Neuron (in vitro differentiated cells): ENCODE results near the gene STIM1.
A peak's percentile ranks its signal among the peaks of the same experiment; 100 is the strongest.
"Not testable (repeated sequence)": the region's sequence is repeated elsewhere in the genome, so short reads cannot be mapped to it uniquely, and the experiment has no call there.

Source experiments
- H2AFZ ChIP-seq: one replicate; pipeline ENCODE4 v1.6.1; 2013; ENCODE audit warnings: low read depth, mild to moderate bottlenecking, inconsistent platforms, low read length, moderate library complexity
- H3K27me3 ChIP-seq: one replicate; pipeline ENCODE4 v1.6.1; 2013; ENCODE audit warnings: low read length; ENCODE audit not compliant: insufficient read depth
- H3K36me3 ChIP-seq: one replicate; pipeline ENCODE4 v1.6.1; 2013; ENCODE audit warnings: low read length; ENCODE audit not compliant: insufficient read depth
- H3K4me1 ChIP-seq: one replicate; pipeline ENCODE4 v1.6.1; 2013; ENCODE audit warnings: low read length; ENCODE audit not compliant: insufficient read depth
- H3K4me3 ChIP-seq: 2 replicates; pipeline ENCODE4 v1.5.1; 2013; ENCODE audit warnings: mild to moderate bottlenecking, low read length, moderate library complexity
- H3K9me3 ChIP-seq: one replicate; pipeline ENCODE4 v1.6.1; 2013; ENCODE audit warnings: low read length

The STIM1 gene

GRCh38 chr11:3854977-3855807 is at the start of gene STIM1:
STIM1 (plus strand) TSS chr11:3855664; CDS start chr11:3856271, 607 bp downstream.
- no peaks in the 10 kb centered on the region for H3K9me3 ChIP-seq
- H2AFZ ChIP-seq = peak within 1 kb of the TSS; percentile 97

GRCh38 chr11:3807909-3808860 is 47.3 kb upstream of the STIM1 start, which contains the start of gene PGAP2:
PGAP2 (plus strand) TSS chr11:3808560; CDS start chr11:3811260, 2,700 bp downstream.
- H2AFZ ChIP-seq = peak within 1 kb of the TSS; percentile 95
- peaks cover 3% of the 10 kb centered on the region for H3K4me1 ChIP-seq
- no peaks in the 10 kb centered on the region for H3K9me3 ChIP-seq
- no peaks in the 10 kb centered on the region for H3K27me3 ChIP-seq
- no peaks in the 10 kb centered on the region for H3K36me3 ChIP-seq
- peak within 1 kb of the TSS; percentile 76 for H3K4me3 ChIP-seq

More at GRCh38 chr11:3854977-3855807, at the start of gene STIM1:
- Histone ChIP-seq H3K36me3 (no peaks in the 10 kb centered on the region), H3K4me3 (peak within 1 kb of the TSS; percentile 94), H3K4me1 (peaks cover 19% of the 10 kb centered on the region), H3K27me3 (no peaks in the 10 kb centered on the region)

- peaks cover 3% of the 10 kb centered on the region for H3K4me1 ChIP-seq
- H2AFZ ChIP-seq = peak overlapping the region; percentile 95
- no peaks in the 10 kb centered on the region for H3K27me3 ChIP-seq
- H3K36me3 ChIP-seq = no peaks in the 10 kb centered on the region
- H3K4me3 ChIP-seq = peak overlapping the region; percentile 76
- H3K9me3 ChIP-seq = no peaks in the 10 kb centered on the region
These were observed 46.4 kb upstream of the STIM1 start for GRCh38 chr11:3808861-3809623.

DNA sequence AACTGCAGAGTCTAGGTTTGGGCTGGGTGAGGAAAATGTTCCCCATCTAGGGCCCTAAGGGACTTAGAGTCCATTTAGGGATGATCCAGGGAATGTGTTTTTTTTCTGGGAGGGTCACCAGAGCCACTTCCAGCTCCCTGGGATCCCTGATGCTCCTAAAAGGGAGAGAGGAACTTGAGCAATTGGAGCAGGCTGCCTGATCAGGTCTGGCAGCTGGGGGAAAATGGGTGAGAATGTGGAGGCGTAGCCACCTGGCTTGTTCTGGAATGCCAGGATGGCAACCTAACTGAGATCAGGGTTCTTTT is 45.9 kb upstream of the STIM1 start:
- no peaks in the 10 kb centered on the region for H3K36me3 ChIP-seq
- H3K4me3 ChIP-seq = no peak overlapping the region
- peaks cover 3% of the 10 kb centered on the region for H3K4me1 ChIP-seq
- H3K27me3 ChIP-seq = no peaks in the 10 kb centered on the region
- H2AFZ ChIP-seq = no peak overlapping the region
- H3K9me3 ChIP-seq = no peaks in the 10 kb centered on the region

DNA sequence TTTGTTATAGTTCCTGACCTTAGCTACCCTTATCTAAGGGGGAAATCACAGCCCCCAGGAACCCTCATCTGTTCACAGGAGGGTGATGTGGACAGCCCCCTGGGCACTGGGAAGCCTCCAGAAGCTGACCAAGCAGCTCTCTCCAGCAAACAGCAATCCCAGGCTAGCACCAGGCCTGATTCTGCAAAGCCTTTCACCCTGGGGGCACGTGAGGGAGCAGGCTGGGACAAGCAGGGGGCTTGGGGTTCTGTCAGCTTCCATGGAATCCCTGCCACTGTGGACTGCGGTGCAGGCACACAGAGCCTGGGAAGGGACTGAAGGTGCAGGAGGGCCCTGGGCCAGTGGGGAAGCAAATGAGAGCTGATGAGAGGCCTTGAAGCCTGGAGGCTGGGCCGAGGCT is 45.0 kb upstream of the STIM1 start:
- H3K36me3 ChIP-seq = no peaks in the 10 kb centered on the region
- no peak overlapping the region for H2AFZ ChIP-seq
- H3K9me3 ChIP-seq = no peaks in the 10 kb centered on the region
- no peak overlapping the region for H3K4me3 ChIP-seq
- H3K27me3 ChIP-seq = no peaks in the 10 kb centered on the region
- peaks cover 3% of the 10 kb centered on the region for H3K4me1 ChIP-seq

- Histone ChIP-seq H3K27me3 (no peaks in the 10 kb centered on the region), H3K9me3 (no peaks in the 10 kb centered on the region), H3K4me3 (no peak overlapping the region), H3K36me3 (no peaks in the 10 kb centered on the region), H3K4me1 (peaks cover 3% of the 10 kb centered on the region), H2AFZ (no peak overlapping the region)
These were observed 44.5 kb upstream of the STIM1 start for GRCh38 chr11:3810951-3811350.

- H2AFZ ChIP-seq, H3K36me3 ChIP-seq, H3K9me3 ChIP-seq, H3K4me3 ChIP-seq, H3K4me1 ChIP-seq, H3K27me3 ChIP-seq: not testable (repeated sequence)
These were observed 40.6 kb upstream of the STIM1 start for GRCh38 chr11:3814832-3815231.

GRCh38 chr11:3815845-3816244 is 39.6 kb upstream of the STIM1 start:
- no peaks in the 10 kb centered on the region for H3K4me1 ChIP-seq
- H2AFZ ChIP-seq = no peak overlapping the region

DNA sequence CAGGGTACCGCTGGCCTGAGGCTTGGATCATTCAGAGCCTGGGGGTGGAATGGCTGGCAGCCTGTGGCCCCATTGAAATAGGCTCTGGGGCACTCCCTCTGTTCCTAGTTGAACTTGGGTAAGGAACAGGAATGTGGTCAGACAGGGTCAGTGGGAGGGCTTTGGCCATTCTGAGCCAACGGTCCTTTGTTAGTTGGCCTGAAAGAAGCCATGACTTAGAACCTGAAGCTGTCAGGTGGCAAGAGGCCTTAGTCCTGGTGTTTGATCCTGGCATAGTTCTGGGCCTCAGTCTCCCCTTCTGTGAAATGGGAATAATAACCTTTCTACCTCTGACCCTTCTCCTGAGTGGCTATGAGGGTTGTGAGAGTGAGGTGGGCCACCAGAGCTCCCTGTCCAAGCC is 38.8 kb upstream of the STIM1 start:
- Histone ChIP-seq H2AFZ (no peak overlapping the region), H3K36me3 (no peaks in the 10 kb centered on the region), H3K9me3 (no peaks in the 10 kb centered on the region), H3K27me3 (no peaks in the 10 kb centered on the region), H3K4me1 (no peaks in the 10 kb centered on the region), H3K4me3 (no peak overlapping the region)

More at GRCh38 chr11:3815845-3816244, 39.6 kb upstream of the STIM1 start:
- Histone ChIP-seq H3K36me3 (no peaks in the 10 kb centered on the region), H3K27me3 (no peaks in the 10 kb centered on the region), H3K4me3 (no peak overlapping the region), H3K9me3 (no peaks in the 10 kb centered on the region)

- H3K27me3 ChIP-seq = no peaks in the 10 kb centered on the region
- no peak overlapping the region for H2AFZ ChIP-seq
- H3K9me3 ChIP-seq = no peaks in the 10 kb centered on the region
- H3K4me1 ChIP-seq = no peaks in the 10 kb centered on the region
- H3K4me3 ChIP-seq = no peak overlapping the region
- H3K36me3 ChIP-seq = no peaks in the 10 kb centered on the region
These were observed 38.2 kb upstream of the STIM1 start for GRCh38 chr11:3817181-3817800.

GRCh38 chr11:3820971-3821370 is 34.5 kb upstream of the STIM1 start:
- H3K36me3 ChIP-seq = peaks cover 9% of the 10 kb centered on the region
- no peaks in the 10 kb centered on the region for H3K9me3 ChIP-seq
- no peaks in the 10 kb centered on the region for H3K27me3 ChIP-seq
- no peak overlapping the region for H2AFZ ChIP-seq
- no peak overlapping the region for H3K4me3 ChIP-seq
- no peaks in the 10 kb centered on the region for H3K4me1 ChIP-seq

- no peak overlapping the region for H2AFZ ChIP-seq
- H3K36me3 ChIP-seq = peaks cover 21% of the 10 kb centered on the region
- no peaks in the 10 kb centered on the region for H3K27me3 ChIP-seq
- no peak overlapping the region for H3K4me3 ChIP-seq
- H3K9me3 ChIP-seq = no peaks in the 10 kb centered on the region
- H3K4me1 ChIP-seq = no peaks in the 10 kb centered on the region
These were observed 33.2 kb upstream of the STIM1 start for GRCh38 chr11:3822312-3822711.
